NCI-H446 treated with DMSO at 0.1 percent for 48 hours (cell line): Measurements from ENCODE around the gene KCNIP1.

Experiments
- DNase-seq: peaks from one replicate; lab custom pipeline; 2025; lab: John Stamatoyannopoulos, UW

The KCNIP1 gene

DNA sequence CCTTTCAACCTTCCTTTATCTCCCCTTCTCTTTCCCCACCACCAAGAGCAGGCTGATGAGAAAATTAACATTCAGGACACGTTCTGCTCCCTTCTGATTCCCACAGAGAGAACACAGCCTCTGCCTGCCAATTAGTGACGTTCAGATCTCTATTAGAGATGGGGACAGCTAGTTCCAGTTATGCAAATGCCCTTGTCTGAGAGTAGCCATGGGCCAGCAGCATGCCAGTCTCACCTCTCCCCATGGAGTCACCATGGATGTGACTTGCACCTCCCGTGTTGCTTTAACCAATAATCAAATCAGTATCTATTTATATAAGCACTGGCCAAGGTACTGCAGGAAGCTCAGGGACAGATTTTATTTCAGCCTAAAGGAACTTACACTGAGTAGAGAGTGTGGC is 61.3 kb downstream of the KCNIP1 start:
- no peak for DNase-seq

DNA sequence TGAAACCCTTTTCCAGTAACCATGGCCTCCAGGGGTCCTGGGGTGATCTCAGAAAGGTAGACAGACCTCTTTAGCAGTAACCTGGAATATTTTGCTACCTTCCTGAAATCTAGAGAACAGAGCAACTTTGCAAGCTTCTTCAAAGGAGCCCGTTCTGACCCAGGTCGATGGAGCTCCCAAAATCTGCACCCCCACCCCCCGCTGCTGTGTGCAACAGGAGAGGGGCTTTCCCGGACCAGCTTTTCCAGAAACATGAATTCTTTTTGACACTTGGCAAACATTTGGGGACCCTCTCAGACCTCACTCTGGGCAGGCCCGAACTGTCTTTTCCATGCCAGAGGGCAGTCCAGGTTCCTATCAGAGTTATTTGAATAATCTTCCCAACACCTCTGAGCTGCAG is 65.3 kb downstream of the KCNIP1 start:
- DNase-seq: no peak

DNA sequence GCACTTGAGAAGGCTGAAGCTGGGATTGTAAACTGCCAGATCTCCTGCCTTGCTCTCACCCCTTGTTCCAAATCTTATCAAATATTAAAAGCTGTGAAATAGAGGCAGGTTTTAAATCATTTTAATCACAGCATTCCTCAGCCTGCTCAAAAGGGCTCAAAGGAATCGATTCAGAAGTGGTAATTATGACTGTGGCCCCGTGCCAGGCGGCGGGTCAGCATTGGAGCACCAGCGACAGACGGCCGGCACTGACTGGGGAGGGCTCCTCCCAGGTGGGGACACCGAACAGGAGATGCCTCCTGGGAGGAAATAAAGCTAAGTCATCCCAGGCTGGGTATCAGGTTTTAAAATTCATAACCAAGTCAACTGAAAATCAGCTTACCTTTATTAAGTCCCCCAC is 66.7 kb downstream of the KCNIP1 start:
- DNase-seq: no peak

- no peak for DNase-seq
Observed at GRCh38 chr5:170571281-170571731, 67.5 kb downstream of the KCNIP1 start.

GRCh38 chr5:170571875-170572852 is 68.3 kb downstream of the KCNIP1 start:
- no peak for DNase-seq

DNA sequence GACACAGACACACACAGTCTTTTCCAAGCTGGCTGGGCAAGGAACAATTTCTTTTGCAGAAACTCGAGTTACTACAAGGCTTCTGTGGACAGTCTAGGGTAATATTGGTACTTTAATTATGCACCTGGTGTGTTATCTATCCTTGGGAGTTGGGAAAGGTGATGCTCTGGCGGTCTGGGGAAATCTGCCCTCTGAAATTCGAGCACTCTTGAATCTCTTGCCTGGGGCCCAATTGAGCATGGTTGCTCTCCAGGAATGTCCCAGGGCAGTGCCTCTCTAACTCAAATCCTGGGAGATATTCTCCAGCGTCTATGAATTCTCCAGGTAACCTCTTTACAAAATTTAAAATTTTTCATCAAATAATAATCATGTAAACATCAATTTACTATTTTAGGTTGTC is 69.3 kb downstream of the KCNIP1 start:
- no peak for DNase-seq

- no peak for DNase-seq
Observed at GRCh38 chr5:170573660-170574059, 69.8 kb downstream of the KCNIP1 start.

GRCh38 chr5:170576602-170577535 is 73.0 kb downstream of the KCNIP1 start:
- no peak for DNase-seq

- no peak for DNase-seq
Observed at GRCh38 chr5:170579601-170580000, 75.8 kb downstream of the KCNIP1 start.

GRCh38 chr5:170581211-170581610 is 77.4 kb downstream of the KCNIP1 start:
- no peak for DNase-seq

DNA sequence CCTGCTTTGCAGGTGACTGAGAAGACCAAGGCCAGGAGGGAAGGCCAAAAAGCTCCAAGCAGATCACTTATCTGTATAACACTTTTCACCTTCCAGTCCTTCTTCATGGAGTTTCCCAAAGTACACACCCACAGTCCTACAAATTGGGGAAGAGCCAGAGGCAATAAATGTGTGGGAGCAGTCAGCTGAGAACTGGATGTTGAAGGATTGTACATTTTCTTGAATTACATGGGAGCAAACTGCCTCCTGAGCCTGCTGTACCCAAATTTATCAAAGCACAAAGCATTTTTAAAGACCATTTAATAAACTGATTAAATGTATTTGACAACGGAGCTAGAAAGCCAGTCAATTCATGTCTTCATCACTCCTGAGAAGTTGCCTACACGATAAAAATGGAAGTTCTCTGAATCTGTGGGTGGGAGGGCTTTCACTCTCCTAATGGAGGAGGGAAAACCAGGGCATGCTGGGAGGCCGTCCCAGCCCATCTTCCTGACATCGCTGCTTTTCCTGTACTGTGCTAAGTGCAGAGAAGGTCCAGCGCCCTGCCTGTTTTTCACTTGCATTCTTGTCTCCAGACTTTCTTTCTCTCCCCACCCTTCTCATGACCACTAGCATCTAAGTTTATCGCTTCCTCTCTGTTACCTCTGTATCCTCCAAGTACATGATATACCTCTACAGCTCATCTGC is 79.0 kb downstream of the KCNIP1 start:
- no peak for DNase-seq

DNA sequence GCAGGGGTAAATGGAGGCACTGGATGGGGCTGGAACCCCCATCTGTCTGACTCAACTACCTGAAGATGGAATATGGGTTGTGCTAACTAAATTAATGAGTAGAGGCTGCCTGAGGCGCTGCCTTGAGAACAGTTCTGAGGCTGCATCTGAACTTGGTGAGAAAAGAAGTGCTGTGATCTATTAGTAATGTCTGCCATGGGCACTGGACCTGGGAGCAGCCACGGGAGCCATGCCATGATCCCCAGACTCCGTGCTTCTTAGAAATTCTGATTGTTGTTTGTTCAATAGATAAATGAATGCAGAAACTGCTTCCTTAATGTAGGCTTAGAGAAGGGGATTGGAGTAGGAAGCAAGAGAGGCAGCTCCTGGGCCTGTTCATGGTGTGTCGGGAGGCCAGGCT is 80.2 kb downstream of the KCNIP1 start:
- DNase-seq: no peak

GRCh38 chr5:170584450-170585058 is 80.7 kb downstream of the KCNIP1 start:
- no peak for DNase-seq

GRCh38 chr5:170585273-170585948 is 81.6 kb downstream of the KCNIP1 start:
- no peak for DNase-seq

DNA sequence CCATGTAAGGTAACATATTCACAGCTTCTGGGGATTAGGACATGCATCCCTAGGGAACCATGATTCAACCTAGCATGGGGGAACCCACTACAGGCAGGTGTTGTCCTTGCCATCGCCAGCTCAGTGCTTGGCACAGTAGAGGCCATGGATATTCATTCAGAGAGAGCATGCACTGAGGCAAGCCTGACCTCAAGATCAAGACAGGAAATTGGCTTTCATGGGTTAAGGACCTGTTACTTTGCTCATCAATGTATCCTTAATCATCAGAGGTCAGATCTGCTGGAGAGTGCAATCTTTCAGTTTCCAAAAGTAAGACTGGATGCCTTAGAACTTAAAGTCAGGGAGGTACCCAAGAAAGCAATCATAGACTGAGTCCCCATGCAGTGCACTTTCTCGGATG is 84.0 kb downstream of the KCNIP1 start:
- DNase-seq: no peak

DNA sequence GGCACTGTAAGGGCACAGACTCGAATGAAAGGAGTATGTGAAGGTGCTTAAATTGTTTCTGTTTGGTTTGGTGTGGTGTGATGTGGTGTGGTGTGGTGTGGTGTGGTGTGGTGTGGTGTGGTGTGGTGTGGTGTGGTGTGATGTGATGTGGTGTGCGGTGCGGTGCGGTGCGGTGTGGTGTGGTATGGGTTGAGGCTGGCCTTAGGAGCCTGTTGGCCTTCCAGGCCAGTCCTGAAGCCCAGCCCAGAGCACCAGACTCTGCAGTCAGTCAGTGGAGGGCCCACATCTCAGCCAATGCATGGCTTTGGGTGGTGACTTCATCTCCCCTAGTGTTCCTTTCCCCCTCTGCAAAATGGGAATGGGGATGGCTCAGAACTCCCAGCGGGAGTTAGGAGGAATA is 85.8 kb downstream of the KCNIP1 start:
- no peak for DNase-seq

- DNase-seq: no peak
Observed at GRCh38 chr5:170590566-170590965, 86.7 kb downstream of the KCNIP1 start.

GRCh38 chr5:170591054-170591453 is 87.2 kb downstream of the KCNIP1 start:
- no peak for DNase-seq

- DNase-seq: no peak
Observed at GRCh38 chr5:170596482-170597044, 92.7 kb downstream of the KCNIP1 start.

- DNase-seq: no peak
Observed at GRCh38 chr5:170597109-170597751, 93.4 kb downstream of the KCNIP1 start.
